ENCODE results near the gene BCAS4.

The BCAS4 gene

GRCh38 chr20:50866831-50867230 lies 72.0 kb downstream of the BCAS4 start:
- Histone ChIP-seq H3K27ac (ENCODE audit: low read length) (no peak overlapping the region), H3K9ac (ENCODE audit: low read depth, low read length) (no peak overlapping the region), H3K36me3 (ENCODE audit: insufficient read depth, low read length) (no peaks in the 10 kb centered on the region), H3K9me3 (ENCODE audit: insufficient read depth, low read length, severe bottlenecking) (no peaks in the 10 kb centered on the region), H3K4me2 (ENCODE audit: insufficient read depth, low read length) (no peak overlapping the region), H4K20me1 (ENCODE audit: insufficient read depth, low read length) (peaks cover 5% of the 10 kb centered on the region; the same call in 1 of the 2 replicates), H3K27me3 (ENCODE audit: insufficient read depth, low read length, poor library complexity) (no peaks in the 10 kb centered on the region), H2AFZ (ENCODE audit: low read depth, low read length) (no peak overlapping the region), H3K4me1 (ENCODE audit: insufficient read depth, low read length) (no peaks in the 10 kb centered on the region), H3K4me3 (ENCODE audit: low read depth in 1 of 2, low read length in 2 of 2) (no peak overlapping the region), H3K79me2 (ENCODE audit: insufficient read depth, low read length) (no peaks in the 10 kb centered on the region)
- TF ChIP-seq EZH2 (IDR thresholded peaks at IDR 0.05; ENCODE audit: borderline replicate concordance, low read depth, low read length, severe bottlenecking) = no peak
- TF ChIP-seq CTCF (IDR thresholded peaks at IDR 0.05; ENCODE audit: borderline replicate concordance, extremely low read depth, low read length, poor library complexity, severe bottlenecking) = no peak
- ATAC-seq (ENCODE audit: insufficient read depth, low read depth) (no peak), DNase-seq (no peak)

GRCh38 chr20:50867805-50868204 lies 72.9 kb downstream of the BCAS4 start:
- H3K4me1 ChIP-seq (ENCODE audit: insufficient read depth, low read length) = no peaks in the 10 kb centered on the region
- no peak for ATAC-seq (ENCODE audit: insufficient read depth, low read depth)
- H3K4me2 ChIP-seq (ENCODE audit: insufficient read depth, low read length) = no peak overlapping the region
- no peak overlapping the region for H3K27ac ChIP-seq (ENCODE audit: low read length)
- H3K4me3 ChIP-seq (ENCODE audit: low read depth in 1 of 2, low read length in 2 of 2) = no peak overlapping the region
- TF ChIP-seq CTCF (IDR thresholded peaks at IDR 0.05; ENCODE audit: borderline replicate concordance, extremely low read depth, low read length, poor library complexity, severe bottlenecking) = no peak
- TF ChIP-seq EZH2 (IDR thresholded peaks at IDR 0.05; ENCODE audit: borderline replicate concordance, low read depth, low read length, severe bottlenecking) = no peak
- H3K27me3 ChIP-seq (ENCODE audit: insufficient read depth, low read length, poor library complexity) = no peaks in the 10 kb centered on the region
- H3K79me2 ChIP-seq (ENCODE audit: insufficient read depth, low read length) = no peaks in the 10 kb centered on the region
- H2AFZ ChIP-seq (ENCODE audit: low read depth, low read length) = no peak overlapping the region
- DNase-seq = no peak
- no peaks in the 10 kb centered on the region for H3K36me3 ChIP-seq (ENCODE audit: insufficient read depth, low read length)
- H4K20me1 ChIP-seq (ENCODE audit: insufficient read depth, low read length) = peaks cover 5% of the 10 kb centered on the region; the same call in 1 of the 2 replicates
- no peaks in the 10 kb centered on the region for H3K9me3 ChIP-seq (ENCODE audit: insufficient read depth, low read length, severe bottlenecking)
- H3K9ac ChIP-seq (ENCODE audit: low read depth, low read length) = no peak overlapping the region

GRCh38 chr20:50868509-50869495 lies 73.9 kb downstream of the BCAS4 start:
- ATAC-seq (ENCODE audit: insufficient read depth, low read depth) (no peak), DNase-seq (no peak)
- Histone ChIP-seq H3K4me2 (ENCODE audit: insufficient read depth, low read length) (no peak overlapping the region), H3K79me2 (ENCODE audit: insufficient read depth, low read length) (no peaks in the 10 kb centered on the region), H3K36me3 (ENCODE audit: insufficient read depth, low read length) (no peaks in the 10 kb centered on the region), H3K9ac (ENCODE audit: low read depth, low read length) (no peak overlapping the region), H2AFZ (ENCODE audit: low read depth, low read length) (no peak overlapping the region), H3K4me1 (ENCODE audit: insufficient read depth, low read length) (no peaks in the 10 kb centered on the region), H3K27ac (ENCODE audit: low read length) (no peak overlapping the region), H3K27me3 (ENCODE audit: insufficient read depth, low read length, poor library complexity) (no peaks in the 10 kb centered on the region), H3K9me3 (ENCODE audit: insufficient read depth, low read length, severe bottlenecking) (no peaks in the 10 kb centered on the region), H3K4me3 (ENCODE audit: low read depth in 1 of 2, low read length in 2 of 2) (no peak overlapping the region), H4K20me1 (ENCODE audit: insufficient read depth, low read length) (peaks cover 1% of the 10 kb centered on the region; the same call in 1 of the 2 replicates)
- TF ChIP-seq CTCF (IDR thresholded peaks at IDR 0.05; ENCODE audit: borderline replicate concordance, extremely low read depth, low read length, poor library complexity, severe bottlenecking) = no peak
- no peak for TF ChIP-seq EZH2 (IDR thresholded peaks at IDR 0.05; ENCODE audit: borderline replicate concordance, low read depth, low read length, severe bottlenecking)

All from DND-41 (cell line).